Ishikawa (cell line): ENCODE measurements around the gene P2RX1.

Source experiments
- CEBPB ChIP-seq: IDR thresholded peaks from 2 replicates; pipeline ENCODE4 v1.6.1; 2012
- CREB1 ChIP-seq: IDR thresholded peaks from 2 replicates; pipeline ENCODE4 v1.6.1; 2012; ENCODE audit warnings: low read depth
- EGR1 ChIP-seq: IDR thresholded peaks from 2 replicates; pipeline ENCODE4 v1.6.1; 2012
- EP300 ChIP-seq: IDR thresholded peaks from 2 replicates; pipeline ENCODE4 v1.6.1; 2012; ENCODE audit warnings: borderline replicate concordance
- FOXM1 ChIP-seq: IDR thresholded peaks from 2 replicates; pipeline ENCODE4 v1.6.1; 2012; ENCODE audit warnings: low read depth, borderline replicate concordance
- NFIC ChIP-seq: IDR thresholded peaks from 2 replicates; pipeline ENCODE4 v1.6.1; 2012
- RAD21 ChIP-seq: IDR thresholded peaks from 2 replicates; pipeline ENCODE4 v1.6.1; 2012; ENCODE audit warnings: low read depth
- TAF1 ChIP-seq: IDR thresholded peaks from 2 replicates; pipeline ENCODE4 v1.6.1; 2012; ENCODE audit warnings: low read depth, mild to moderate bottlenecking
- TCF12 ChIP-seq: IDR thresholded peaks from 2 replicates; pipeline ENCODE4 v1.6.1; 2012; ENCODE audit warnings: low read depth
- TEAD4 ChIP-seq: IDR thresholded peaks from 2 replicates; pipeline ENCODE4 v1.6.1; 2012
- YY1 ChIP-seq: IDR thresholded peaks from 2 replicates; pipeline ENCODE4 v1.6.1; 2012; ENCODE audit warnings: low read depth
- ZBTB7A ChIP-seq: IDR thresholded peaks from 2 replicates; pipeline ENCODE4 v1.6.1; 2012; ENCODE audit warnings: low read depth
- TF ChIP-seq, protein P1 (sequence below): IDR thresholded peaks from 2 replicates; pipeline ENCODE4 v1.6.1; 2012
- TF ChIP-seq, protein P2 (sequence below): IDR thresholded peaks from 2 replicates; pipeline ENCODE4 v1.6.1; 2012; ENCODE audit warnings: low read depth, mild to moderate bottlenecking
- TF ChIP-seq, protein P3 (sequence below): IDR thresholded peaks from 2 replicates; pipeline ENCODE4 v1.6.1; 2012

P2RX1 gene

DNA sequence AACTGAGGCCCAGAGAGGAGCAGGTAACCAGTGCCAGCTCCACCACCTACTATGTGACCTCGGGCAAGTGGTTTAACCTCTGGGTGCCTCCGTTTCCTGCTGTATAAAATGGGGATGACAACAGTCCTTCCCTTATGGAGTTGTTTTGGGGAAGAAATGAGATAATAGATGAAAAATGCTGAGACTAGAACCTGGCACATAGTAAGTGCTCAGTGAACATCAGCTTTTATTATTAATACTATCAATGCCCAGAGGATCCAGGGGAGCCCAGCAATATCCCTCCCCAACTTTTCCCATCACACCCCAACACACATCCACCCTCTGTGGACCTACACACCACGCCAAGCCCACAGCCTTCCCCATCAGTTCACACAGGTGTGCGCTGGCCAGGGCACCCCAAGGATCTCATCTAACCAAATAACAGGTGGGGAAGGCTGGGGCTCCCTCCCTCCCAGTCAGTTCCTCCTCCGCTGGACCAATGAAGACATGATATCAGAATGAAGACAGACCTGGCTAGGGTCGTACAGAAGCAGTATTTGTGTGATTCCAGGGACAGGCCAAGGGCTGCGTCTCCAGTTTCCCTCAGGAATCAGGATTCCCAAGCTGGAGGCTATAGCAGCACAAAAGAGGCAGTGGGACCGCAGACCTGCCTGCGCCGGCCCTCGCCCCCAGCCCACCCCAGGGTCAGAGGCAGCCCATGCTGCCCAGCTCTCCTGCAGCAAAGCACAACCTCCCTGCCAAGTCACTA lies 46.1 kb upstream of the P2RX1 start:
- no peak for TF ChIP-seq EP300

DNA sequence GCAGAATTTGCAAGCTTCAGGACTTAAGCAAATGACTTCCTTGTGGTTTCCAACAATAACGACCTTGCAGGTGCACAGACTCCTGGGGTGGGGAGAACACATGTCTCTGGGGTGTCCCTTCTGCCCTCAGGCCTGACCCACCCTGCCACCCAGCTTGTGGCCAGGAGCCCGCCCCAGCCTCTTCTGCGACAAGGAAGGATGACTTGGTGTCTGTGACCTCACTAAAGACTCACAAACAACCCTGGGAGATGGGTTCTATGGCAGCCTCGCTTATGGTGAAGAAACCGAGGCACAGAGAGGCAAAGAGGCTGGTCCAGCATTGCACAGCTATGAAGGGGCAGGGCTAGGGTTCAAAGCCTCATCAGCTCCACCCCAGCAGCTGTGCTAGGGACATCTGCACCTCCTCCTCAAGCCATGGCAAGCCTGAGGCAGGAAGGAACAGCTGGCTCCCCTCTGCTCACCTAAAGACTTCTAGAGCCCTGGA lies 45.3 kb upstream of the P2RX1 start:
- TF ChIP-seq, protein P1, sequence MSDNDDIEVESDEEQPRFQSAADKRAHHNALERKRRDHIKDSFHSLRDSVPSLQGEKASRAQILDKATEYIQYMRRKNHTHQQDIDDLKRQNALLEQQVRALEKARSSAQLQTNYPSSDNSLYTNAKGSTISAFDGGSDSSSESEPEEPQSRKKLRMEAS, result no peak
- TF ChIP-seq, protein P2, sequence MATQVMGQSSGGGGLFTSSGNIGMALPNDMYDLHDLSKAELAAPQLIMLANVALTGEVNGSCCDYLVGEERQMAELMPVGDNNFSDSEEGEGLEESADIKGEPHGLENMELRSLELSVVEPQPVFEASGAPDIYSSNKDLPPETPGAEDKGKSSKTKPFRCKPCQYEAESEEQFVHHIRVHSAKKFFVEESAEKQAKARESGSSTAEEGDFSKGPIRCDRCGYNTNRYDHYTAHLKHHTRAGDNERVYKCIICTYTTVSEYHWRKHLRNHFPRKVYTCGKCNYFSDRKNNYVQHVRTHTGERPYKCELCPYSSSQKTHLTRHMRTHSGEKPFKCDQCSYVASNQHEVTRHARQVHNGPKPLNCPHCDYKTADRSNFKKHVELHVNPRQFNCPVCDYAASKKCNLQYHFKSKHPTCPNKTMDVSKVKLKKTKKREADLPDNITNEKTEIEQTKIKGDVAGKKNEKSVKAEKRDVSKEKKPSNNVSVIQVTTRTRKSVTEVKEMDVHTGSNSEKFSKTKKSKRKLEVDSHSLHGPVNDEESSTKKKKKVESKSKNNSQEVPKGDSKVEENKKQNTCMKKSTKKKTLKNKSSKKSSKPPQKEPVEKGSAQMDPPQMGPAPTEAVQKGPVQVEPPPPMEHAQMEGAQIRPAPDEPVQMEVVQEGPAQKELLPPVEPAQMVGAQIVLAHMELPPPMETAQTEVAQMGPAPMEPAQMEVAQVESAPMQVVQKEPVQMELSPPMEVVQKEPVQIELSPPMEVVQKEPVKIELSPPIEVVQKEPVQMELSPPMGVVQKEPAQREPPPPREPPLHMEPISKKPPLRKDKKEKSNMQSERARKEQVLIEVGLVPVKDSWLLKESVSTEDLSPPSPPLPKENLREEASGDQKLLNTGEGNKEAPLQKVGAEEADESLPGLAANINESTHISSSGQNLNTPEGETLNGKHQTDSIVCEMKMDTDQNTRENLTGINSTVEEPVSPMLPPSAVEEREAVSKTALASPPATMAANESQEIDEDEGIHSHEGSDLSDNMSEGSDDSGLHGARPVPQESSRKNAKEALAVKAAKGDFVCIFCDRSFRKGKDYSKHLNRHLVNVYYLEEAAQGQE, result no peak
- TF ChIP-seq NFIC, result no peak

DNA sequence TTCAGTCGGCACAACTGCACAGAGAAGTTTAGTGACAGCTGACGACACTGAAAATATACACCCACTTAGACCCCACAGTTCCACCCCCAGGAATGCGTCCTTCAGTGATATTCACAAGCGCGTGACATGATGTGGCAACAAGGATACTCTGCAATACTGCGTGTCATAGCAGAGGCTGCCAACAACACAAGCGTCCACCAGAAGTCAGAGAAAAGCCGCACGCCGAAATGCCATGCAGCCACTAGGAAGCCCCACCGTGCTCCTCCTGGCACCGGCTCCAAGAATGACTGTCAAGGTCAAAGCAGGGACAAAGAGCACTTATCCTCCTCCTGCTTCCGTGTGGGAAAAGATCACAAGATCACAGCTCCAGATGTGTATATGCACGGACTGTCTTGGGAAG lies 44.5 kb upstream of the P2RX1 start:
- no peak for TF ChIP-seq EGR1
- TF ChIP-seq NFIC, result no peak
- TF ChIP-seq TCF12, result no peak
- TF ChIP-seq CREB1, result no peak
- TF ChIP-seq, protein P2, result no peak

DNA sequence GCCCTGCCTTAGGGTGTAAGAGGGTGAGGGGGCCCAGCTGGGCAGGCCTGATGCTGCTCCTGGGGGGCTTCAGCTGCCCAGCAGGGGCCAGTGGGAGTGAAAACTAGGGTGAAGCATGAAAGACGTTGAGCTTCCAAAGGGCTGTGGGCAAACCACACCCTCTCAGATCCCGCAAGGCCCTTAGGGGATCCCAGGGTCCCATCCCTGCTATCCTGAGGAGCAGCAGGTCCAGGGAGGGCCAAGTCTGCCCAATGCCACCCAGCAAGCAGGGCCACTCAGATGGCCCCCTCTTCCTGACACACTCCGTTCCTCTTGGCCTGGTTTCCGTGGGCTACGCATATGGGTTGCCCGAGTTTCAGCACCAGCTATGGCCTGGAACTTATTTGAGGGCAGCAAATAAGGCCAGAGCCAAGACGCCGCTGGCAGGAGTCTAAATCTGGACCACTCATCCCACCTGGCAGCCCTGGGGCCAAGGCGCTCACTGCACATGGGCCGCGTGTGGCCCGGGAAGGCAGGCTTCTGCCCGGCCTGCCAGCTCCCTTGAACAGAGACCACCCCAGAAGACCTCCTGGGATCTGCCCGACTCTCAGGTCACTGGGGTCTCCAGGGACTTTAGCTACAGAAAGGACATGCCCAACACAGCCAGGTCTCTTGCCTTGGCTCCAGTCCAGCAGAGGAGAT lies 43.8 kb upstream of the P2RX1 start:
- no peak for TF ChIP-seq EP300
- TF ChIP-seq TEAD4, result no peak
- TF ChIP-seq YY1, result no peak
- TF ChIP-seq, protein P3, sequence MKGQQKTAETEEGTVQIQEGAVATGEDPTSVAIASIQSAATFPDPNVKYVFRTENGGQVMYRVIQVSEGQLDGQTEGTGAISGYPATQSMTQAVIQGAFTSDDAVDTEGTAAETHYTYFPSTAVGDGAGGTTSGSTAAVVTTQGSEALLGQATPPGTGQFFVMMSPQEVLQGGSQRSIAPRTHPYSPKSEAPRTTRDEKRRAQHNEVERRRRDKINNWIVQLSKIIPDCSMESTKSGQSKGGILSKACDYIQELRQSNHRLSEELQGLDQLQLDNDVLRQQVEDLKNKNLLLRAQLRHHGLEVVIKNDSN, result no peak
- TF ChIP-seq CEBPB, result no peak
- TF ChIP-seq, protein P1, result no peak
- TF ChIP-seq ZBTB7A, result no peak
- no peak for TF ChIP-seq RAD21
- TF ChIP-seq TCF12, result no peak
- TF ChIP-seq EGR1, result no peak
- TF ChIP-seq CREB1, result no peak
- TF ChIP-seq, protein P2, result no peak
- no peak for TF ChIP-seq NFIC
- no peak for TF ChIP-seq TAF1
- TF ChIP-seq FOXM1, result no peak

DNA sequence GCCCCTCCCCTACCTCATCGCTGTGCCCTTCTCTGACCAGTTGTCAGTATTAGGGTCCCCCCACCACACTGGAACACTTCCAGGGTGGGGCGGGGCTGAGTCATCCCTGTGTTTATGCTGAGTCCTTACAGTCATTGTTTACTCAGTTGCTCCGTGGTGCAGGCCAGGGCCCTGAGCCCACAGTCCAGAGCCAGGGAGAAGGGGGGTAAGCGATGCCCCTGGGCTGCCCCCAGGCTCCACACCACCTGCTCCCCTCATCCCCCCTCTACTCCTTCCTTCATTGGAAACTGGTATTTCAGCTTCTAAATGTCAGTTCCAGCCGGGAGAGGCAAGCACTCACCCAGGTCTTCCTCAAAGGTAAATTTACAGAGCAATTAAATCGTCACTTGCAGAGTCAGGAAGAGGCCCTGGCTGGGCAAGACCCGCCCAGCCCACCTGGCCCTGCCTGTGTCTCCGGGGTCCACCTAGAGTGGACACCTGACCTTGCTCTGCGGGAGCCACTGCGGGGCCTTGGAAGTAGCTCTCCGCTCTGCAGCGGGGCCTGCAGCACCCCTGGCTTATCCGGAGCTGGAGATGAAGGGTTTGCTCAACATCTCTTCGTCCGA lies 43.1 kb upstream of the P2RX1 start:
- TF ChIP-seq RAD21, result no peak
- no peak for TF ChIP-seq FOXM1
- no peak for TF ChIP-seq EP300
- TF ChIP-seq, protein P3, result no peak
- no peak for TF ChIP-seq ZBTB7A
- TF ChIP-seq NFIC, result no peak
- TF ChIP-seq TEAD4, result no peak
- no peak for TF ChIP-seq CREB1
- no peak for TF ChIP-seq CEBPB
- TF ChIP-seq, protein P2, result no peak
- TF ChIP-seq, protein P1, result no peak
- TF ChIP-seq TAF1, result no peak
- no peak for TF ChIP-seq YY1
- no peak for TF ChIP-seq EGR1
